ENCODE measurements around the gene SYNPO2. TPM values are rescaled to one million over a fixed set of nuclear protein-coding genes. Genes with fewer than 3 reads are reported as not detected.

SYNPO2 gene
- total and polyA plus RNA-seq, 10 of the 15 experiments (the other 5 are each of a cell fraction or from before 2014, with no cell fraction given) = 0.04 to 0.34 (median 0.28) TPM

- SMC1A ChIA-PET (ENCODE audit: uncharacterized antibody, unreplicated experiment) = no interaction called here
- Histone ChIP-seq H3K9me3 (replicated peaks; ENCODE audit: control insufficient read depth, insufficient read depth, low read length) (no peaks in the 10 kb centered on the region), H3K4me1 (ENCODE audit: control insufficient read depth, insufficient read depth, low read length) (no peaks in the 10 kb centered on the region), H3K9ac (ENCODE audit: control insufficient read depth, insufficient read depth, low read length) (no peak overlapping the region), H3K79me2 (ENCODE audit: control insufficient read depth, insufficient read depth, low read length) (no peaks in the 10 kb centered on the region), H4K20me1 (ENCODE audit: control insufficient read depth, insufficient read depth) (no peaks in the 10 kb centered on the region), H3K27ac (ENCODE audit: control insufficient read depth, insufficient read depth) (no peak overlapping the region), H3K4me2 (ENCODE audit: control insufficient read depth, insufficient read depth) (no peak overlapping the region), H3K27me3 (replicated peaks in 1 of 2; ENCODE audit: control insufficient read depth in 2 of 2, insufficient read depth in 2 of 2, low read length in 1 of 2) (no peaks in the 10 kb centered on the region; a peak in 2 of 4 replicates), H3K36me3 (ENCODE audit: control insufficient read depth in 2 of 2, insufficient read depth in 2 of 2, low read length in 1 of 2) (no peaks in the 10 kb centered on the region), H3K4me3 (no peak overlapping the region), H2AFZ (ENCODE audit: control insufficient read depth, low read depth, low read length) (peak overlapping the region; percentile 52; the same call in 1 of the 2 replicates)
- POLR2A ChIA-PET = no interaction called here
- ATAC-seq = peak; percentile 63
- no peak for FAIRE-seq
- RAD21 ChIA-PET (ENCODE audit: unreplicated experiment) = no interaction called here
- intact Hi-C loops (cut with micrococcal nuclease; ENCODE audit: unreplicated experiment) = no loop called here
- TF ChIP-seq SPI1 (IDR thresholded peaks at IDR 0.05; ENCODE audit: borderline replicate concordance, insufficient read depth, low read depth, low read length) (peak; percentile 81), SMARCA5 (IDR thresholded peaks at IDR 0.05) (no peak), POU2F2 (IDR thresholded peaks at IDR 0.05; ENCODE audit: borderline replicate concordance, low read depth, low read length) (no peak), SIX5 (IDR thresholded peaks at IDR 0.05; ENCODE audit: low read depth, low read length, severe bottlenecking) (no peak)
- no TSS peak for BruUV-seq (replicated peaks)
- DNase-seq (ENCODE audit: low read depth, low spot score) = no peak
- 16% methylated on average over 5 of the region's 5 CpGs for WGBS (ENCODE audit: insufficient coverage, insufficient replicate concordance, low lambda C conversion rate, missing lambda C conversion rate)
- CTCF ChIA-PET = no interaction called here
- in situ Hi-C loops (cut with MboI) = no loop called here
Observed at GRCh38 chr4:118991686-118992085, 103.0 kb downstream of the SYNPO2 start.

GRCh38 chr4:118992149-118992548, 103.5 kb downstream of the SYNPO2 start:
- in situ Hi-C loops (cut with MboI) (no loop called here), intact Hi-C loops (cut with micrococcal nuclease; ENCODE audit: unreplicated experiment) (no loop called here)
- H3K27me3 ChIP-seq (replicated peaks in 1 of 2; ENCODE audit: control insufficient read depth in 2 of 2, insufficient read depth in 2 of 2, low read length in 1 of 2) = no peaks in the 10 kb centered on the region; a peak in 2 of 4 replicates
- no peaks in the 10 kb centered on the region for H3K9me3 ChIP-seq (replicated peaks; ENCODE audit: control insufficient read depth, insufficient read depth, low read length)
- no peak overlapping the region for H3K4me3 ChIP-seq
- H3K4me1 ChIP-seq (ENCODE audit: control insufficient read depth, insufficient read depth, low read length) = no peaks in the 10 kb centered on the region
- no peak overlapping the region for H3K9ac ChIP-seq (ENCODE audit: control insufficient read depth, insufficient read depth, low read length)
- no peaks in the 10 kb centered on the region for H3K79me2 ChIP-seq (ENCODE audit: control insufficient read depth, insufficient read depth, low read length)
- ChIA-PET SMC1A (ENCODE audit: uncharacterized antibody, unreplicated experiment) (no interaction called here), CTCF (no interaction called here), RAD21 (ENCODE audit: unreplicated experiment) (no interaction called here), POLR2A (no interaction called here)
- H4K20me1 ChIP-seq (ENCODE audit: control insufficient read depth, insufficient read depth) = no peaks in the 10 kb centered on the region
- BruUV-seq (replicated peaks) = no TSS peak
- DNase-seq (ENCODE audit: low read depth, low spot score) (no peak), FAIRE-seq (no peak), ATAC-seq (no peak)
- 82% methylated on average over 1 of the region's 1 CpG for WGBS (ENCODE audit: insufficient coverage, insufficient replicate concordance, low lambda C conversion rate, missing lambda C conversion rate)
- TF ChIP-seq MYB (IDR thresholded peaks at IDR 0.05; ENCODE audit: borderline replicate concordance, low read depth, low read length) = no peak
- no peak for TF ChIP-seq CBFB (IDR thresholded peaks at IDR 0.05; ENCODE audit: low read depth)
- no peak for TF ChIP-seq TAF1 (IDR thresholded peaks at IDR 0.05; ENCODE audit: borderline replicate concordance, low read depth, low read length)
- TF ChIP-seq CBX3 (IDR thresholded peaks at IDR 0.05; ENCODE audit: borderline replicate concordance, low read depth) = no peak
- TF ChIP-seq RBBP5 (conservative IDR thresholded peaks at IDR 0.05) = no peak
- no peak for TF ChIP-seq NR2F1 (conservative IDR thresholded peaks at IDR 0.05)
- no peak for TF ChIP-seq MEF2B (IDR thresholded peaks at IDR 0.05; ENCODE audit: partially characterized antibody, poor library complexity, severe bottlenecking)
- TF ChIP-seq ATF3 (IDR thresholded peaks at IDR 0.05; ENCODE audit: borderline replicate concordance, extremely low read depth, low read depth, low read length) = no peak
- no peak for TF ChIP-seq EZH2 (IDR thresholded peaks at IDR 0.05; ENCODE audit: borderline replicate concordance, control insufficient read depth, low read depth, low read length)
- no peak overlapping the region for H3K4me2 ChIP-seq (ENCODE audit: control insufficient read depth, insufficient read depth)
- H3K27ac ChIP-seq (ENCODE audit: control insufficient read depth, insufficient read depth) = no peak overlapping the region
- no peaks in the 10 kb centered on the region for H3K36me3 ChIP-seq (ENCODE audit: control insufficient read depth in 2 of 2, insufficient read depth in 2 of 2, low read length in 1 of 2)
- no peak overlapping the region for H2AFZ ChIP-seq (ENCODE audit: control insufficient read depth, low read depth, low read length)

Measured in GM12878 (cell line).